Measurements from ENCODE around the gene ABLIM3. TPM values are rescaled to one million over a fixed set of nuclear protein-coding genes. Genes with fewer than 3 reads are reported as not detected.
A peak's percentile ranks its signal among the peaks of the same experiment; 100 is the strongest.

The ABLIM3 gene
- total RNA-seq, 1 donor from 2014 or later, result 0.64 TPM

DNA sequence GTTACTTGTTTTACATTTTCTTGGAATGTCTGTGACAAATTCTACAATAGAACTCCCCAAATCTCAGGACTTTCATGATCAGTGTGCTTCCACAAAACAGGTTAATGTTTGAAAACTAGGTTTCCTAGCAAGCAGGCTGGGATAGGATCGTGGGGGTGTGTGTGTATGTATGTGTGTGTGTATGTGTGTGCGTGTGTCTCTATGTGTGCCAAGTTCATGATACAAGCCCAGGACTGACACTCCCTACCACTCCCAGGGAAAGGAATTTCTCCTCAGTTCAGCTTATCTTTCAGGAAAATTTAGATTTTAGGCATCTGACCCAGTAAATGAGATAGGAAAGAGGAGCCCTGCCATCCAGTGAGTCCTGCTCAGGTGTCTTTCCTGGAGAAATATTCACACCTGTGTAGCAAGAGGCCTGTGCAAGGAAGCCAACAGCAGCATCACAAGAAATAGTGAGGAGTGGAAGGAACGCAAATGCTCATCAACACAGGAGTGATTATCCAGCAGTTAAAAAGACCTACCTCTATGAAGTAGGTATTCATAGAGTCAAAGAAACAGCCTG lies 13.8 kb upstream of the ABLIM3 start:
- Mint-ChIP-seq H3K4me1 (ENCODE audit: unreplicated experiment) (peaks cover 3% of the 10 kb centered on the region), H3K4me3 (ENCODE audit: unreplicated experiment) (no peak overlapping the region), H3K27me3 (ENCODE audit: unreplicated experiment) (peaks cover 5% of the 10 kb centered on the region), H3K27ac (ENCODE audit: unreplicated experiment) (no peak overlapping the region), H3K9me3 (ENCODE audit: unreplicated experiment) (no peaks in the 10 kb centered on the region), H3K36me3 (ENCODE audit: unreplicated experiment) (no peaks in the 10 kb centered on the region)
- TF ChIP-seq, protein P1, sequence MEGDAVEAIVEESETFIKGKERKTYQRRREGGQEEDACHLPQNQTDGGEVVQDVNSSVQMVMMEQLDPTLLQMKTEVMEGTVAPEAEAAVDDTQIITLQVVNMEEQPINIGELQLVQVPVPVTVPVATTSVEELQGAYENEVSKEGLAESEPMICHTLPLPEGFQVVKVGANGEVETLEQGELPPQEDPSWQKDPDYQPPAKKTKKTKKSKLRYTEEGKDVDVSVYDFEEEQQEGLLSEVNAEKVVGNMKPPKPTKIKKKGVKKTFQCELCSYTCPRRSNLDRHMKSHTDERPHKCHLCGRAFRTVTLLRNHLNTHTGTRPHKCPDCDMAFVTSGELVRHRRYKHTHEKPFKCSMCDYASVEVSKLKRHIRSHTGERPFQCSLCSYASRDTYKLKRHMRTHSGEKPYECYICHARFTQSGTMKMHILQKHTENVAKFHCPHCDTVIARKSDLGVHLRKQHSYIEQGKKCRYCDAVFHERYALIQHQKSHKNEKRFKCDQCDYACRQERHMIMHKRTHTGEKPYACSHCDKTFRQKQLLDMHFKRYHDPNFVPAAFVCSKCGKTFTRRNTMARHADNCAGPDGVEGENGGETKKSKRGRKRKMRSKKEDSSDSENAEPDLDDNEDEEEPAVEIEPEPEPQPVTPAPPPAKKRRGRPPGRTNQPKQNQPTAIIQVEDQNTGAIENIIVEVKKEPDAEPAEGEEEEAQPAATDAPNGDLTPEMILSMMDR (IDR thresholded peaks at IDR 0.05), result no peak
- DNase-seq (ENCODE audit: extremely low spot score, unreplicated experiment), result no peak

DNA sequence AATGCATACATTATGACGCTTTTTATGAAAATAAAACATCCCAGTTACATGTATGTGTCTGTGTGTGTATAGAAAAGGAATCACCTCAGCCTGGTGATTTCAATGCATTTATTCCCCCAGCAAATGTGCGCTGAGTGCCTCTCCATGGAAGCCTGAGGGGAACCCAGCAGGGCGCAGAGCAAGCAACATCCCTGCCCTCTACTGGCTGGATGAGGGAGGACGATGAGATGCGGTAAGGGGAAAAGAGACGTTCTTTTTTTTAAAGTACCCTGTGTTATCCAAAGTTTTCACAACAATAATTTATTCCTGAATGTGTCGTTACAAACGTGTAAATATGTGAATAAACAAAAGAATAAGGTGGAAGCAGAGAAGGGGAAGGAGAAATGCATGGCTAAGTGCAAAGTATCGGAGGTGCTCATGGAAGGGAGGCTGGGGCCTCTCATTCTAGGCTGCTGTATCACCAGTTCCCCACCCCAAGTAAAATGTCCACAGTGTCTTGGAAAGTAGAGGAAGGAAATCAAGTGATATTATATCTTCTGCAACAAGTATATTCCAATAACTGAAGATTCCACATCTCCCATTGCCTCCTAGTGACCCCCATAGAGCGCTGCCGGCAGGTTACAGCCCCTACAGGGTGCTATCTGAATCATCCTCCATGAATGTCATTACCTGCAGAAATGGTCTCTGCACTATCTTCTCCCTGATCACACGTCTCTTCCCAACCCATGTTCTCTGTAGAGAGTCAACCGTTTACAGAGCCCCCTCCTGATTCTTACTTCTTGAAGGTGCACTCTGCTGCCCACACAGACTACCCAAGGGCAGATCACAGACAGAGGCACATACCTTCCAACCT lies 13.0 kb upstream of the ABLIM3 start:
- TF ChIP-seq, protein P1 (IDR thresholded peaks at IDR 0.05), result peak; percentile 76
- peaks cover 5% of the 10 kb centered on the region for H3K27me3 Mint-ChIP-seq (ENCODE audit: unreplicated experiment)
- H3K4me3 Mint-ChIP-seq (ENCODE audit: unreplicated experiment), result no peak overlapping the region
- H3K27ac Mint-ChIP-seq (ENCODE audit: unreplicated experiment), result no peak overlapping the region
- H3K9me3 Mint-ChIP-seq (ENCODE audit: unreplicated experiment), result no peaks in the 10 kb centered on the region
- peaks cover 3% of the 10 kb centered on the region for H3K4me1 Mint-ChIP-seq (ENCODE audit: unreplicated experiment)
- no peaks in the 10 kb centered on the region for H3K36me3 Mint-ChIP-seq (ENCODE audit: unreplicated experiment)
- no peak for DNase-seq (ENCODE audit: extremely low spot score, unreplicated experiment)

DNA sequence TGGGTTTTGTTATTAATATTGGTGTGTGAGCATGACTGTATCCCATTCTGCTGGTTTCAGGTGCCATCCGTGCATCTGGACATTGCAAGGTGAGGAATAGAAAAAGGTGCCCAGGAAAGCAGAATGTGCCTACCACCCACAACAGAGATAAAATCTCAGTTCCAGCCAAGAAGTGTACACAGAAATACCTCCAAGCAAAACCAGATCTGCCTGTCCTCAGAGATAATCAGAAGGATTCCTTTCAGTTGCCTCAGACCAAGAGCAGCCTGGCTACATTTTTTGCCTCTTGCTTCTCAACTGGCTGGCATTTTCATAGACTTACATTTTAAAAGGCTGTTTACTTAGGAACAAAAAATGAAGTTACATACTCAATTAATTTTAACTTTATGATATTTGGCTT lies 12.1 kb upstream of the ABLIM3 start:
- peaks cover 5% of the 10 kb centered on the region for H3K27me3 Mint-ChIP-seq (ENCODE audit: unreplicated experiment)
- H3K4me1 Mint-ChIP-seq (ENCODE audit: unreplicated experiment), result peaks cover 7% of the 10 kb centered on the region
- no peak for DNase-seq (ENCODE audit: extremely low spot score, unreplicated experiment)
- H3K4me3 Mint-ChIP-seq (ENCODE audit: unreplicated experiment), result no peak overlapping the region
- TF ChIP-seq, protein P1 (IDR thresholded peaks at IDR 0.05), result no peak
- H3K27ac Mint-ChIP-seq (ENCODE audit: unreplicated experiment), result no peak overlapping the region
- no peaks in the 10 kb centered on the region for H3K36me3 Mint-ChIP-seq (ENCODE audit: unreplicated experiment)
- H3K9me3 Mint-ChIP-seq (ENCODE audit: unreplicated experiment), result no peaks in the 10 kb centered on the region

DNA sequence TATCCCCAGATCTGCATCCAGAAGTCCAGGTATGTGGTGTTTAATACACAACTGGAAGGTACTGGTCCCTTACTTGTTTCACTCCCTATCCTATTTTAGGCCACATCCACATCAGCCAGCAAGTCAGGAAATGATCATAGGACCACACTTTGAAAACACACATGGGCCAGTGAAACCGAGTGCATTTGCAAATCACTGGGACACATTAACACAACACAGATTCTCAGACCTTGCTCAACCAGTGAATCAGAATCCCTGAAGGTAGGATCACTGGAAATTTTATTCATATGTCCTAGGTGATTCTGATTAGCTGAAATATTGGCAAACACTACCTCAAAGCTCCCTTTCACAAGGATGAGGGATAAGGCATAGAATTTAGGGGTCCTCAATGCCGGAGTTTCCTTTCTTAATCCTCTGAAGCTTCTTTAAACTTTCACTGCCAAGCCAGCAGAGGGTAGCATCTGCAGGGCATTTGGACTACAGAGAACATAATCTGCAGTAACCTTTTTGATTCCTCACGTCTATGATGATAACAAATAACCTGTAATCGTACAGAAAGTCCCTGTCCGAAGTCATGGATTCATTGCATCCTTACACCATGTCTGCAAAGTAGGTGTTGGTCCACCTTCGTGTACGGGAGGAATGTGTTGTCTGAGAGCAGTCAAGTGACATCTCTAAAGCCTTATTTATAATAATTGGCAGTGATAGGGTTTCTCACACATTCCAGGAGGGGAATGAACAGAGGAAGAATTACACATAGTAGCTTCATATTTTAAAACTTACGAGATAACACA lies 11.0 kb upstream of the ABLIM3 start:
- no peak for DNase-seq (ENCODE audit: extremely low spot score, unreplicated experiment)
- TF ChIP-seq, protein P1 (IDR thresholded peaks at IDR 0.05), result peak; percentile 29
- H3K27me3 Mint-ChIP-seq (ENCODE audit: unreplicated experiment), result peaks cover 5% of the 10 kb centered on the region
- no peak overlapping the region for H3K27ac Mint-ChIP-seq (ENCODE audit: unreplicated experiment)
- H3K9me3 Mint-ChIP-seq (ENCODE audit: unreplicated experiment), result no peaks in the 10 kb centered on the region
- no peak overlapping the region for H3K4me3 Mint-ChIP-seq (ENCODE audit: unreplicated experiment)
- H3K36me3 Mint-ChIP-seq (ENCODE audit: unreplicated experiment), result no peaks in the 10 kb centered on the region
- H3K4me1 Mint-ChIP-seq (ENCODE audit: unreplicated experiment), result peaks cover 13% of the 10 kb centered on the region

DNA sequence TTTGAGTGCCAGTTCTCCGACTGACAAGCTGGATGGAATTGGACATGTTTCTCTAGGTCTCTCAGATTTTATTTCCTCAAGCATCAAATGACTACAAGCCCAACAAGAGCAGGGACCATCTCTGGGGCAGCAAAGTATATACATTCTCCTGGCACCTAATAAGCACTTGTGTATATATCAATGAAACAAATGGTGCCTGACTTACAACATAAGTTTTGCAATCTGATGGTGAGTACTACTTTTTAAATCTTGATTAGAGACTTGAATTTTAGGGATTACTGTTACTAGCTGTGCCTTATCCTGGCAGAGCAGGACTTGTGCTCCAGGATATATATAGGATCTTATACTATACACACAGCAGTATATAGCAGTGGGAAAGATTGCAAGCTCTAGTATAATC lies 8.8 kb upstream of the ABLIM3 start:
- TF ChIP-seq, protein P1 (IDR thresholded peaks at IDR 0.05), result no peak
- no peak for DNase-seq (ENCODE audit: extremely low spot score, unreplicated experiment)
- Mint-ChIP-seq H3K27ac (ENCODE audit: unreplicated experiment) (no peak overlapping the region), H3K27me3 (ENCODE audit: unreplicated experiment) (no peaks in the 10 kb centered on the region), H3K4me3 (ENCODE audit: unreplicated experiment) (no peak overlapping the region), H3K9me3 (ENCODE audit: unreplicated experiment) (no peaks in the 10 kb centered on the region), H3K4me1 (ENCODE audit: unreplicated experiment) (peaks cover 17% of the 10 kb centered on the region), H3K36me3 (ENCODE audit: unreplicated experiment) (no peaks in the 10 kb centered on the region)
